Right lobe of liver (tissue), 6 donors: ENCODE measurements around the gene EBNA1BP2. TPM values are rescaled to one million over a fixed set of nuclear protein-coding genes. Genes with fewer than 3 reads are reported as not detected.
"Not testable (repeated sequence)": the region's sequence is repeated elsewhere in the genome, so short reads cannot be mapped to it uniquely, and the experiment has no call there.

Experiments
- ATAC-seq, 4 donors: fragments of 200-7000 bp; cut with Tn5 transposase; one replicate each; pipeline ENCODE4 v1.9.1; 2020; ENCODE audit warnings: mild to moderate bottlenecking in 4 of 4, moderate library complexity in 4 of 4
- DNase-seq, 3 donors: peaks; one replicate each; pipeline ENCODE4 v3.0.0-alpha.2; 2020
- H3K27ac ChIP-seq, 3 donors: fragments of 200-600 bp; one replicate each; pipeline ENCODE4 v1.8.0; 2022
- H3K27me3 ChIP-seq, 2 donors: fragments of 200-600 bp; one replicate each; pipeline ENCODE4 v1.8.0; 2022
- H3K36me3 ChIP-seq, 4 donors: fragments of 200-600 bp; sonication (generic) in 1 of 4; one replicate each; pipeline versions ENCODE4 v1.5.1 to v1.8.0; 2017 to 2022; ENCODE audit warnings: control low read depth in 1 of 4
- H3K4me1 ChIP-seq, 4 donors: fragments of 200-600 bp; sonication (generic) in 1 of 4; one replicate each; pipeline versions ENCODE4 v1.5.1 to v1.8.0; 2017 to 2022; ENCODE audit warnings: control low read depth in 1 of 4
- H3K4me3 ChIP-seq, 3 donors: fragments of 200-600 bp; one replicate each; pipeline ENCODE4 v1.8.0; 2022
- H3K9me3 ChIP-seq, 4 donors: fragments of 200-600 bp; sonication (generic) in 1 of 4; one replicate each; pipeline versions ENCODE4 v1.5.1 to v1.8.0; 2017 to 2022; ENCODE audit warnings: control low read depth in 1 of 4
- CTCF ChIP-seq, 4 donors: fragments of 200-600 bp in 3 of 4; fragments of 450-650 bp in 1 of 4; IDR thresholded peaks; one replicate each; pipeline versions ENCODE4 v1.5.1 to v1.8.0; 2016 to 2022; ENCODE audit warnings: antibody characterized with exemption in 4 of 4, mild to moderate bottlenecking in 2 of 4
- POLR2A ChIP-seq: fragments of 450-650 bp; IDR thresholded peaks from one replicate; pipeline ENCODE4 v1.6.1; 2017; ENCODE audit warnings: antibody characterized with exemption, mild to moderate bottlenecking
- WGBS: methylation state at CpG from one replicate; pipeline ENCODE4 v1.1.6; 2018; ENCODE audit warnings: low coverage, low lambda C conversion rate; ENCODE audit not compliant: insufficient coverage; ENCODE audit errors: missing lambda C conversion rate; 5-methylcytosine and 5-hydroxymethylcytosine counted together
- intact Hi-C, 2 donors: fragments of 100-400 bp; cut with DNase I; formaldehyde crosslinking; loops; one replicate each; pipeline versions ENCODE4 v1.11.2 to v1.14.1; 2022
- total RNA-seq, 6 experiments: library from RNA; depleted of rRNA in 2 of 6; stranded (reverse); fragments of >200 nt in 2 of 6; fragmentation: NEBNext Ultra II Directional in 3 of 6; extraction: Animal tissue kit (Norgen Biotek cat#: 25700) in 3 of 6; gene quantifications; one replicate each; pipeline versions ENCODE4 v1.1.0 to v1.2.4, GENCODE V29; 2016 to 2023
- donor health status: DM: no; HTN: yes; CAD: no.
- donor health status: DM: no; HTN: no; CAD: no.
- donor health status: DM: no; HTN: no; CAD: no.
- donor health status: DM: no; HTN: yes; CAD: no.
- donor health status: DM: no; HTN: yes; CAD: no.

Gene EBNA1BP2
- total RNA-seq, 6 experiments from 2014 or later, result 45.7 to 108 (median 61.4) TPM

GRCh38 chr1:43214501-43215444 is 42.7 kb upstream of the EBNA1BP2 start:
- intact Hi-C loops, result no loop called here
- WGBS, result 56% methylated on average over 7 of the region's 7 CpGs
- DNase-seq (no peak), ATAC-seq (peak in 3 of 4 donors; percentile 54 to 75 (median 58))
- TF ChIP-seq POLR2A, result no peak
- TF ChIP-seq CTCF (IDR thresholded peaks at IDR 0.05), result no peak
- H3K9me3 ChIP-seq, result no peaks in the 10 kb centered on the region
- peaks cover 0 to 25% (median 0%) of the 10 kb centered on the region in 4 donors for H3K4me1 ChIP-seq
- H3K36me3 ChIP-seq, result peaks cover 0 to 45% (median 12%) of the 10 kb centered on the region in 4 donors
- no peak overlapping the region for H3K27ac ChIP-seq
- no peaks in the 10 kb centered on the region for H3K27me3 ChIP-seq
- H3K4me3 ChIP-seq, result no peak overlapping the region

DNA sequence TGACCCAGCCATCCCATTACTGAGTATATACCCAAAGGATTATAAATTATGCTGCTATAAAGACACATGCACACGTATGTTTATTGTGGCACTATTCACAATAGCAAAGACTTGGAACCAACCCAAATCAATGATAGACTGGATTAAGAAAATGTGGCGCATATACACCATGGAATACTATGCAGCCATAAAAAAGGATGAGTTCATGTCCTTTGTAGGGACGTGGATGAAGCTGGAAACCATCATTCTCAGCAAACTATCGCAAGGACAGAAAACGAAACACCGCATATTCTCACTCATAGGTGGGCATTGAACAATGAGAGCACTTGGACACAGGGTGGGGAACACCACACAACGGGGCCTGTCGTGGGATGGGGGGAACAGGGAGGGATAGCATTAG is 36.2 kb upstream of the EBNA1BP2 start:
- H3K4me3 ChIP-seq, H3K9me3 ChIP-seq, H3K27me3 ChIP-seq, intact Hi-C loops, H3K4me1 ChIP-seq, DNase-seq, H3K27ac ChIP-seq, ATAC-seq: not testable (repeated sequence)
- WGBS, result 92% methylated on average over 8 of the region's 8 CpGs
- peaks cover 0 to 47% (median 12%) of the 10 kb centered on the region in 4 donors for H3K36me3 ChIP-seq

DNA sequence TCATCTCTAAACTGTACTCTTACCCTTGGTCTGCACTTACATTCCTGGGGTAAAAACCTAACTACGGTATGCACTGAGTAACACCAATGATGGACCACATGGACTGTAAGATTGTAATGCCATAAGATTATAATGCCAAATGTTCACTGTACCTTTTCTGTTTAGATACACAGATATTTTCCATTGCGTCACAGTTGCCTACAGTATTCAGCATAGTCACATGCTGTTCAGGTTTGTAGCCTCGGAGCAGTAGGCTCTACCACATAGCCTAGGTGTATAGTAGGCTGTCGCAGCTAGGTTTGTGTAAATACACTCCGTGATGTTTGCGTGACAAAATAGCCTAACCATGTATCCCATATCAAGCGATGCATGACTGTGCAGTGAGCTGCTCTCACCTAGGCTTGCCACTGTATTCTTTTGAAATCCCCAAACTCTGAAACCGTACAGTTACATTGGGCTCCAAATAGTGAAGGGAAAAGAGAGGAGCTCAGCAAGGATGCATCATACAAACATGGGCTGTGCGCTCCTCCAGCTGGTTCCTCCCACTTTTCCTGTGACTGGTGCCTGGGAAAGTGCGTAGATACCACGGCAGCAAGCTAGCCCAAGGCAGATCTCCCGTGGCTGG is 35.3 kb upstream of the EBNA1BP2 start:
- 83% methylated on average over 11 of the region's 12 CpGs for WGBS
- Histone ChIP-seq H3K4me1 (no peaks in the 10 kb centered on the region), H3K27me3 (no peaks in the 10 kb centered on the region), H3K27ac (no peak overlapping the region), H3K9me3 (no peaks in the 10 kb centered on the region), H3K36me3 (peaks cover 0 to 39% (median 8%) of the 10 kb centered on the region in 4 donors), H3K4me3 (no peak overlapping the region)
- DNase-seq (no peak), ATAC-seq (peak; percentile 20 to 66 (median 48))
- intact Hi-C loops, result no loop called here
- TF ChIP-seq CTCF (IDR thresholded peaks at IDR 0.05) (no peak), POLR2A (no peak)

DNA sequence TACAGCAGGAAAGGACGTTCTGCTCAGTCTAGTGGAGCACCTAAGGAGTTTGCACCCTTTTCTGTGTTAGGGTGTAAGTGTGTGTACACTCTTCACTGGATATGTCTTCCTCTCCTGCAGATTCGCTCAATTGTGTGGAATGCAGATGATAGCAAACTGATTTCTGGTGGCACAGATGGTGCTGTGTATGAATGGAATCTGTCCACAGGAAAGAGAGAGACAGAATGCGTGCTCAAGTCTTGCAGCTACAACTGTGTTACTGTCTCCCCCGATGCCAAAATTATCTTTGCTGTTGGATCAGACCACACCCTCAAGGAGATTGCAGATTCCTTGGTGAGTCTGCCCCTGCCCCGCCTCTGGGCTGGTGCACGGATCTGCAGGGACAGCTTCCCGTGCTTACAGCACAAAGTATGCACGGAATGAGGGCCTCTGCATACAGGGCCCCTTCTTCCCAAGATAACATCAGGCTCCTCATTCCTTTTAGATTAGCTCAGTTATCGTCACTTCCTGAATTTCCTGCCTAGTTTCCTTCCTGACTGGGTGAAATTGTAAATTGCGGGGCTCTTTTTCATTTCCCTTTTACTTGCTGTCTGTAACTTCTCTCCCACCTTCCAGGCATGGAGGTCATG is 34.6 kb upstream of the EBNA1BP2 start:
- H3K4me3 ChIP-seq, result no peak overlapping the region
- no peaks in the 10 kb centered on the region for H3K9me3 ChIP-seq
- H3K27me3 ChIP-seq, result no peaks in the 10 kb centered on the region
- peaks cover 0 to 32% (median 8%) of the 10 kb centered on the region in 4 donors for H3K36me3 ChIP-seq
- DNase-seq, result no peak
- peak overlapping the region in 1 of 3 donors; percentile 18 for H3K27ac ChIP-seq
- H3K4me1 ChIP-seq, result no peaks in the 10 kb centered on the region
- intact Hi-C loops, result no loop called here
- TF ChIP-seq CTCF (IDR thresholded peaks at IDR 0.05) (no peak), POLR2A (no peak)
- ATAC-seq, result peak; percentile 63 to 77 (median 70)
- WGBS, result 47% methylated on average over 6 of the region's 10 CpGs
